Measurements from ENCODE around the gene DAAM1. TPM values are rescaled to one million over a fixed set of nuclear protein-coding genes. Genes with fewer than 3 reads are reported as not detected.

Gene DAAM1
- total RNA-seq, 2 donors from 2014 or later: 94.0 to 99.4 TPM

DNA sequence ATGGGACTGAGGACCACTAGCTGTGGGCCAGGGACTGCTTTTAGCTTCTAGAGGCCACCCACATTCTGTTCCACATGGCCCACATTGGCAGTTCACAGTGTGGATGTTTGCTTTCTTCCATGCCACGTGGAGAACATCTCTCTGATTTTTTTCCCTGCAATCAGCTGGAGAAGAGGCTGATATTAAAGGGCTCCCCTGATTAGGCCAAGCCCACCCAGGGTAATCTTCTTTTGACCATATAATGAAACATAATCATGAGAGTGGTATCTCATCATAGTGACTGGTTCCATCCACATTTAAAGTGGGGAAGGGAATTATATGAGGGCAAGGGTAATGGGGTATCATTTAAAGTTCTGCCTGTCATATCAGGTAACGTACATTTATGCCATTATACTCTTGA, 15.8 kb downstream of the DAAM1 start:
- H3K9me3 Mint-ChIP-seq: no peaks in the 10 kb centered on the region
- H3K4me3 ChIP-seq (ENCODE audit: low read length): no peak overlapping the region
- no peak overlapping the region for H3K27ac ChIP-seq (ENCODE audit: low read depth, low read length)
- no peak overlapping the region for H3K4me3 Mint-ChIP-seq
- no peak overlapping the region for H3K9ac ChIP-seq (ENCODE audit: extremely low read depth, low read length, poor library complexity, severe bottlenecking)
- no peaks in the 10 kb centered on the region for H3K27me3 Mint-ChIP-seq (ENCODE audit: insufficient read depth)
- H3K4me1 Mint-ChIP-seq: peaks cover 18% of the 10 kb centered on the region
- peaks cover 4% of the 10 kb centered on the region for H3K36me3 ChIP-seq (ENCODE audit: control insufficient read depth, insufficient read depth, low read length)
- no peak for DNase-seq
- TF ChIP-seq, protein P1, sequence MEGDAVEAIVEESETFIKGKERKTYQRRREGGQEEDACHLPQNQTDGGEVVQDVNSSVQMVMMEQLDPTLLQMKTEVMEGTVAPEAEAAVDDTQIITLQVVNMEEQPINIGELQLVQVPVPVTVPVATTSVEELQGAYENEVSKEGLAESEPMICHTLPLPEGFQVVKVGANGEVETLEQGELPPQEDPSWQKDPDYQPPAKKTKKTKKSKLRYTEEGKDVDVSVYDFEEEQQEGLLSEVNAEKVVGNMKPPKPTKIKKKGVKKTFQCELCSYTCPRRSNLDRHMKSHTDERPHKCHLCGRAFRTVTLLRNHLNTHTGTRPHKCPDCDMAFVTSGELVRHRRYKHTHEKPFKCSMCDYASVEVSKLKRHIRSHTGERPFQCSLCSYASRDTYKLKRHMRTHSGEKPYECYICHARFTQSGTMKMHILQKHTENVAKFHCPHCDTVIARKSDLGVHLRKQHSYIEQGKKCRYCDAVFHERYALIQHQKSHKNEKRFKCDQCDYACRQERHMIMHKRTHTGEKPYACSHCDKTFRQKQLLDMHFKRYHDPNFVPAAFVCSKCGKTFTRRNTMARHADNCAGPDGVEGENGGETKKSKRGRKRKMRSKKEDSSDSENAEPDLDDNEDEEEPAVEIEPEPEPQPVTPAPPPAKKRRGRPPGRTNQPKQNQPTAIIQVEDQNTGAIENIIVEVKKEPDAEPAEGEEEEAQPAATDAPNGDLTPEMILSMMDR (conservative IDR thresholded peaks at IDR 0.05): no peak
- H3K27ac Mint-ChIP-seq: no peak overlapping the region
- H3K4me1 ChIP-seq (ENCODE audit: control insufficient read depth, insufficient read depth, low read length): peaks cover 11% of the 10 kb centered on the region
- 89 to 93% methylated on average over 1 of the region's 2 CpGs for WGBS, 2 experiments (ENCODE audit: insufficient coverage in 1 of 2, insufficient read length in 1 of 2)
- H3K9me3 ChIP-seq (ENCODE audit: control insufficient read depth, low read length): no peaks in the 10 kb centered on the region
- H3K27me3 ChIP-seq (ENCODE audit: control insufficient read depth, insufficient read depth, low read length, poor library complexity, severe bottlenecking): no peaks in the 10 kb centered on the region
- peaks cover 8% of the 10 kb centered on the region for H3K36me3 Mint-ChIP-seq (ENCODE audit: low read depth)

DNA sequence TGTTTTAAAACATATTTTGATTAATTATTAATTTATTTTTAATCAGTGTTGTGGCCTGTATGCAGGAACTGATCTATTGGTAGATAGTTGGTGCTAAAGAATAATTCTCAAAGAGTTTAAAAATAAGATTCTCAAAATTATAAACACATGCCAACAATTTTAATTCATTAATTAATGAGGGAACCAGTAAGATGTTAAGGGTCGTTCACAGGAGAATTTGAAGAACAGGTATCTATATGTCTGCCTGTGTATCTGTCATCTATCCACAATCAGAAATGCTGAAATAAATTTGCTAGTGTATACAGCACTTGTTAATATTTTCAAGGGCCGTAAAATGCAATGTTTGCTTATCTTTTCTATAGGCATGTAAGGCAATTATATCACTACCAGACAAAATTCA, 18.4 kb downstream of the DAAM1 start:
- TF ChIP-seq, protein P1 (conservative IDR thresholded peaks at IDR 0.05): no peak

DNA sequence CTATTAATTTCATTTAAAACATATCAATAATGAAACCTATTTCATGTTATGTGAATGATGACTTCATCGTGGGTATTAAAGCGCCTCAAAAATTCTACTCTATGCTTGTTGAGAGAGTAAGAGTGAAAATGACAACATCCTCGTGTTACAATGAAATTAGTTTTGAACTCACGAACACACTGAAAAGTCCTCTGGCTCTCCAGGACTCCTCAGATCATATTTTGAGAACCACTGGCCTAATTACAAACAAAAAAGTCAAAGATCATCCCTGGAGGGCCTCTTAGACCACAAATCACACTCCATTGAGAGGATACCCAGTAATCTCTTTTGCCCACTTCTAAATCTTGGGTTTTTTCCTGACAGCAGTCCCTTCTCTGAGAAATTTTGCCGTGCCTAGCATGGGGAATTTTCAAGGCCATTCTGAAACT, 19.1 kb downstream of the DAAM1 start:
- no peak overlapping the region for H3K4me3 Mint-ChIP-seq
- peaks cover 4% of the 10 kb centered on the region for H3K36me3 ChIP-seq (ENCODE audit: control insufficient read depth, insufficient read depth, low read length)
- no peak overlapping the region for H3K4me3 ChIP-seq (ENCODE audit: low read length)
- TF ChIP-seq, protein P1 (conservative IDR thresholded peaks at IDR 0.05): no peak
- peaks cover 6% of the 10 kb centered on the region for H3K36me3 Mint-ChIP-seq (ENCODE audit: low read depth)
- WGBS, 2 experiments (ENCODE audit: insufficient coverage in 1 of 2, insufficient read length in 1 of 2): 83 to 88% methylated on average over 1 to 5 of the region's 5 CpGs
- no peaks in the 10 kb centered on the region for H3K27me3 Mint-ChIP-seq (ENCODE audit: insufficient read depth)
- no peaks in the 10 kb centered on the region for H3K4me1 ChIP-seq (ENCODE audit: control insufficient read depth, insufficient read depth, low read length)
- H3K27me3 ChIP-seq (ENCODE audit: control insufficient read depth, insufficient read depth, low read length, poor library complexity, severe bottlenecking): no peaks in the 10 kb centered on the region
- H3K9me3 ChIP-seq (ENCODE audit: control insufficient read depth, low read length): no peaks in the 10 kb centered on the region
- DNase-seq: no peak
- H3K27ac Mint-ChIP-seq: no peak overlapping the region
- no peaks in the 10 kb centered on the region for H3K9me3 Mint-ChIP-seq
- no peak overlapping the region for H3K9ac ChIP-seq (ENCODE audit: extremely low read depth, low read length, poor library complexity, severe bottlenecking)
- peaks cover 14% of the 10 kb centered on the region for H3K4me1 Mint-ChIP-seq
- H3K27ac ChIP-seq (ENCODE audit: low read depth, low read length): no peak overlapping the region

More for the DNA sequence above, 18.4 kb downstream of the DAAM1 start:
- WGBS, 2 experiments (ENCODE audit: insufficient coverage in 1 of 2, insufficient read length in 1 of 2): 95 to 100% methylated on average over 1 to 2 of the region's 2 CpGs
- Mint-ChIP-seq H3K4me3 (no peak overlapping the region), H3K27me3 (ENCODE audit: insufficient read depth) (no peaks in the 10 kb centered on the region), H3K27ac (no peak overlapping the region), H3K9me3 (no peaks in the 10 kb centered on the region), H3K36me3 (ENCODE audit: low read depth) (peaks cover 6% of the 10 kb centered on the region), H3K4me1 (peaks cover 13% of the 10 kb centered on the region)
- H3K4me1 ChIP-seq (ENCODE audit: control insufficient read depth, insufficient read depth, low read length): no peaks in the 10 kb centered on the region
- no peak overlapping the region for H3K27ac ChIP-seq (ENCODE audit: low read depth, low read length)
- peaks cover 4% of the 10 kb centered on the region for H3K36me3 ChIP-seq (ENCODE audit: control insufficient read depth, insufficient read depth, low read length)
- no peaks in the 10 kb centered on the region for H3K27me3 ChIP-seq (ENCODE audit: control insufficient read depth, insufficient read depth, low read length, poor library complexity, severe bottlenecking)
- DNase-seq: no peak
- no peak overlapping the region for H3K4me3 ChIP-seq (ENCODE audit: low read length)
- H3K9me3 ChIP-seq (ENCODE audit: control insufficient read depth, low read length): no peaks in the 10 kb centered on the region
- no peak overlapping the region for H3K9ac ChIP-seq (ENCODE audit: extremely low read depth, low read length, poor library complexity, severe bottlenecking)

All from endodermal cell (in vitro differentiated cells).